GM21381 (cell line): Measurements from ENCODE around the gene MROH7.
"Not testable (repeated sequence)": the region's sequence is repeated elsewhere in the genome, so short reads cannot be mapped to it uniquely, and the experiment has no call there.

Source experiments
- ATAC-seq: cut with Tn5 transposase; IDR thresholded peaks from one replicate; pipeline ENCODE4 v1.9.1; 2021; ENCODE audit warnings: mild to moderate bottlenecking, moderate library complexity; ENCODE audit not compliant: unreplicated experiment

The MROH7 gene

GRCh38 chr1:54609301-54609921 is 32.2 kb upstream of the MROH7 start:
- no peak for ATAC-seq

GRCh38 chr1:54610048-54610447 is 31.5 kb upstream of the MROH7 start:
- ATAC-seq, result no peak

GRCh38 chr1:54610601-54611580 is 30.7 kb upstream of the MROH7 start:
- no peak for ATAC-seq

- ATAC-seq, result no peak
These were observed 30.0 kb upstream of the MROH7 start for GRCh38 chr1:54611621-54612020.

- no peak for ATAC-seq
These were observed 27.6 kb upstream of the MROH7 start for GRCh38 chr1:54614024-54614423.

GRCh38 chr1:54614563-54614962 is 27.0 kb upstream of the MROH7 start:
- no peak for ATAC-seq

- ATAC-seq, result no peak
These were observed 25.9 kb upstream of the MROH7 start for GRCh38 chr1:54615531-54616279.

GRCh38 chr1:54619749-54620148 is 21.8 kb upstream of the MROH7 start:
- ATAC-seq, result no peak

- ATAC-seq, result no peak
These were observed 18.2 kb upstream of the MROH7 start, which contains the start of gene FAM151A for GRCh38 chr1:54623216-54624007. TSS of gene FAM151A (minus strand) at chr1:54623525. CDS start at chr1:54623395, 130 bp downstream.

- ATAC-seq, result no peak
These were observed 16.8 kb upstream of the MROH7 start for GRCh38 chr1:54624466-54625464.

- no peak for ATAC-seq
These were observed 14.4 kb upstream of the MROH7 start for GRCh38 chr1:54627196-54627595.

- not testable (repeated sequence) for ATAC-seq
These were observed 5.8 kb upstream of the MROH7 start for GRCh38 chr1:54635804-54636203.

- ATAC-seq, result not testable (repeated sequence)
These were observed 4.8 kb upstream of the MROH7 start for GRCh38 chr1:54636461-54637446.

GRCh38 chr1:54640361-54640760 is 1.2 kb upstream of the MROH7 start:
- ATAC-seq, result no peak

GRCh38 chr1:54643736-54644135 is 2.1 kb downstream of the MROH7 start:
- ATAC-seq, result no peak

GRCh38 chr1:54645806-54646676 is 4.5 kb downstream of the MROH7 start:
- no peak for ATAC-seq
